ENCODE measurements around the gene TCF7L2.
"Not testable (repeated sequence)": the region's sequence is repeated elsewhere in the genome, so short reads cannot be mapped to it uniquely, and the experiment has no call there.

The TCF7L2 gene

DNA sequence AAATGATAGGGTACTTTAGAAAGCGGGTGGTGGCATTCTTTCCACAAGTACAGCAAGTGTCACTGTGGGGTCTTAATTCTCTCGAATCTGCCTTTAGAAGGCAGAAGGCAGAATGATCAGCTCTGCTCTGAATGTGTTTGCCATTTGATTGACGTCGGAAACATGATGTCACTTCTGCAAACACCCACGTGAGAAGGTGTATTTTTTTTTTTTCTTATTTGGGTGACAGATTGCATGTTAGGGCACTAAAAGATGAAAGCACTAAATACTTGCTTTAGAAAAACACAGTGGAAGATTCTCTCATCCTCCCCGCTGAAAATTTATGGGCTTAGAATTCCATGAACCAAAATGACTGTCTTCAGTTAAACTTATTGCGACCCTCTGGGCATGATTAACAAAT is 150.2 kb downstream of the TCF7L2 start:
- DNase-seq (ENCODE audit: low read depth) = no peak
- no peak overlapping the region for H3K4me3 ChIP-seq (ENCODE audit: low read depth, low read length)

- no peak for DNase-seq (ENCODE audit: low read depth)
- no peak overlapping the region for H3K4me3 ChIP-seq (ENCODE audit: low read depth, low read length)
Measured at GRCh38 chr10:113103131-113103840, 153.2 kb downstream of the TCF7L2 start.

GRCh38 chr10:113104047-113104446 is 154.0 kb downstream of the TCF7L2 start:
- no peak for DNase-seq (ENCODE audit: low read depth)
- H3K4me3 ChIP-seq (ENCODE audit: low read depth, low read length) = no peak overlapping the region

- H3K4me3 ChIP-seq (ENCODE audit: low read depth, low read length) = no peak overlapping the region
- no peak for DNase-seq (ENCODE audit: low read depth)
Measured at GRCh38 chr10:113108194-113108835, 158.3 kb downstream of the TCF7L2 start.

DNA sequence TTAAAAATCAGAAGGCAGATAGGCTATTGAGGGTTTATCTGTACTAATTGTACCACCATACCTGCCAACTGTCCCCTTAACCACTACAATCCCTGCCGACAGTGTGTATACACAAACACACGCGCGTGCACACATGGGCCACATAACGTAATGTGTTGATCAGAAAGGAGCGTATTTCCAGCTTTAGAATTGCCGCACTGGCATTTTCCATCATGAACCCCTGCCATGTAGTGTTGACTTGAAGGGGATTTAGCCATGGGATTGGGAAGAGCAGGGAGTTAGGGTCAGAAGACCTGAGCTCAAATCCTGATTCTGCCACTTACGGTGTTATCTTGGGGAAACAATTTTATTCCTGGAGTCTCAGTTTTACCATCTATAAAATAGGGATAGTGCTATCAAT is 158.9 kb downstream of the TCF7L2 start:
- H3K4me3 ChIP-seq (ENCODE audit: low read depth, low read length) = no peak overlapping the region
- no peak for DNase-seq (ENCODE audit: low read depth)

DNA sequence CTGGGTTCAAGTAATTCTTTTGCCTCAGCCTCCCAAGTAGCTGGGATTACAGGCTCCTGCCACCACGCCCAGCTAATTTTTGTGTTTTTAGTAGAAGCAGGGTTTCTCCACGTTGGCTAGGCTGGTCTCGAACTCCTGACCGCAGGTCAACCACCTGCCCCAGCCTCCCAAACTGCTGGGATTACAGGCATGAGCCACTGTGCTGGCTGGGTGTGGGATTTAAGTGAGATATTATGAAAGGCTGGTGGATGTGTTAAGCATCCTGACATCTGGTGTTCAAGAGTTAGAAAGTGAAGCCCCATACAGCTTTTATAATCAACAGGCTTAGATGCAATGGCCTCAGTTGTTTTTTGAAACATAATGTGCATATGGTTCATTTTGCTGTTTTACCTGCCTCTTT is 159.4 kb downstream of the TCF7L2 start:
- not testable (repeated sequence) for H3K4me3 ChIP-seq (ENCODE audit: low read depth, low read length); DNase-seq (ENCODE audit: low read depth)

DNA sequence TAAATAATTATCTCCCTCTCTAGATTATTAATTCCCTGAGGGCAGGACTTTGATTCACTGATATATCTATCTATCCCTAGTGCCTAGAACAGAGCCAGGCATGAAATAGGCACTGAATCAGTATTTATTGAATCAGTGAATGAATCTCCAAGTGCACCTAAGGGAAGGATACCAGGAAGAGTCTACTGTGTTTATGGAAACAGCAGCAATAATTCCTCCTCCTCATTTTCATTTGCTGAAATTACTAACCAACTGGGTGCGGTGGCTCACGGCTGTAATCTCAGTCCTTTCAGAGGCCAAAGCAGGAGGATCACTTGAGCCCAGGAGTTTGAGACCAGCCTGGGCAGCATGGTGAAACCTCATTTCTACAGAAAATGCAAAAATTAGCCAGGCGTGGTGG is 161.2 kb downstream of the TCF7L2 start:
- no peak for DNase-seq (ENCODE audit: low read depth)

GRCh38 chr10:113111900-113112853 is 162.1 kb downstream of the TCF7L2 start:
- H3K4me3 ChIP-seq (ENCODE audit: low read depth, low read length) = no peak overlapping the region
- DNase-seq (ENCODE audit: low read depth) = no peak

More for the DNA sequence above, 161.2 kb downstream of the TCF7L2 start:
- no peak overlapping the region for H3K4me3 ChIP-seq (ENCODE audit: low read depth, low read length)

DNA sequence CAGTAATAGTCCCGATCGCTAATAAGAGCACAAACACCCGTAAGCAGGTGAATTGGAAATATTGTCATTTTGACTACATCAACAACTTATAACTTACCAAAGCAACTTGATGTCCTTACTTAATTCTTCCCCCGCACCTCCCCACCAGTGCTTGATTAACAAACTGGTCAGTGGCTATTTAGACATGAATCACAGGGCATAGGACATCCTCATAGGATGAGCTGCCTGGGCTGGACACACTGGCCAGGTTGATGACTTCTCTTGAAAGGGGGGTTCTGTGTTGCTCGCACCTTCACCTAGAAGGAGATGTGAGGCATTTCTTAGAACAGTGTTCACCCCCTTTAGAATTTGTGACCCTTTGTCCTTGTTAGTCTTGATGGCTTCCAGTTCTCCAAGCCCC is 163.2 kb downstream of the TCF7L2 start:
- H3K4me3 ChIP-seq (ENCODE audit: low read depth, low read length) = no peak overlapping the region
- DNase-seq (ENCODE audit: low read depth) = no peak

DNA sequence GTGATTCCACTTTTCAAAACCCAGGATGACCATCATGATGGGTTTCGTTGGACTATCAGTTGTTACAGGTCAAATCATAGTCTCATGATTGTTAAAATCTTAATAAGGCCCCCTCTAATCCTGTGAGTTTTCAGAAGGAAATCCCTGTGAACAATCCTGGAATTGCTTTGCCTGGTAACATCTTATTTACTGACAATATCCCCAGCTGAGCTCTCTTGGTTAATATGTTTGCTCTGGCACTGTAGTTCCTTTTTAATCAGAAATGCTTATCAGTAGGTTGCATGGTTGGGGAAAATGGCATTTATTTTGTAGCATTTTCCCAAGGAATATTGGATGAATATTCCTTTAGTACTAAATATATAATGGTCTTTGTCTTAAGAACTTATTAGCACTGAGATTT is 163.9 kb downstream of the TCF7L2 start:
- no peak overlapping the region for H3K4me3 ChIP-seq (ENCODE audit: low read depth, low read length)
- no peak for DNase-seq (ENCODE audit: low read depth)

DNA sequence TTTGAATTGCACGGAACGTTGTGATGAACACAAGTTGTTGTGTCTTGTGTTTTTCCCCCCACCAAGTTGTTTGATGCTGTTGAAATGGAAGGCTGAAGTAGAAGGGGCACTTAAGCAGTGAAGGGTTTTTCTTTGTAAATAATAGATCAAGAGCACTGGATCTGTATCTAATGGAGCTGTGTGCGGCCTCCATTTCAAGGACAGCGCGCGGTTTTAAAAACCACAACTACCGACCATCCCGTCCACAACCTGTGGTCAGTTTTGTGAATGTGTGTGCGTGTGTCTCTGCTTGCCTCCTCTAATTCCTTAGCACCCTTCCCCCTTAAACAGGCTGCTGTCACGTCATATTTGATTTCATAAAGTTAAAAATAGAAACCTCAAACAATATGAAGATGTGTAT is 165.5 kb downstream of the TCF7L2 start:
- H3K4me3 ChIP-seq (ENCODE audit: low read depth, low read length) = no peak overlapping the region
- no peak for DNase-seq (ENCODE audit: low read depth)

- no peak overlapping the region for H3K4me3 ChIP-seq (ENCODE audit: low read depth, low read length)
- no peak for DNase-seq (ENCODE audit: low read depth)
Measured at GRCh38 chr10:113118882-113119281, 168.8 kb downstream of the TCF7L2 start.

GRCh38 chr10:113119801-113120200 is 169.8 kb downstream of the TCF7L2 start:
- no peak for DNase-seq (ENCODE audit: low read depth)
- H3K4me3 ChIP-seq (ENCODE audit: low read depth, low read length) = no peak overlapping the region

- H3K4me3 ChIP-seq (ENCODE audit: low read depth, low read length) = no peak overlapping the region
- DNase-seq (ENCODE audit: low read depth) = no peak
Measured at GRCh38 chr10:113121153-113121552, 171.1 kb downstream of the TCF7L2 start.

GRCh38 chr10:113122947-113123346 is 172.9 kb downstream of the TCF7L2 start:
- no peak overlapping the region for H3K4me3 ChIP-seq (ENCODE audit: low read depth, low read length)

DNA sequence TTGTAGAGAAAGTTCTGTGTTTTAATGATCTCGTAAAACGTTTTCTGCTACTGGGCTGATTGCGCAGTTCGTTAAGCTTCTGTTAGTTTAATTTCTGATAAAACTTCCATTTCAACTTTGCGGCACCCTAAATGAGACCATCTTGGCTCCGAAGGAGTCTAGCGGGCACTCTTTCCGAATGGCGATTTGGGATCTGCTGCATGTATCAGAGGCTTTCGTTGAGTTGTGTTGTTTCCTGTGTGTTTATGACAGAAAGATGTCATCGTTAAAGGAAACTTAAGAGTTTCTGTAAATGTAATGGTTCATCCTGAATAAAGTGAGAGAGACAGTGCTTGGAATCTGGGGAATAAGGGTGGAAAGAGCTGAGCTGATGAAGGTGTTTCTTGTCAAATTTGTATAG is 174.7 kb downstream of the TCF7L2 start:
- no peak for DNase-seq (ENCODE audit: low read depth)
- H3K4me3 ChIP-seq (ENCODE audit: low read depth, low read length) = no peak overlapping the region

More at GRCh38 chr10:113122947-113123346, 172.9 kb downstream of the TCF7L2 start:
- DNase-seq (ENCODE audit: low read depth) = no peak

- no peak for DNase-seq (ENCODE audit: low read depth)
- H3K4me3 ChIP-seq (ENCODE audit: low read depth, low read length) = no peak overlapping the region
Measured at GRCh38 chr10:113125612-113126011, 175.6 kb downstream of the TCF7L2 start.

- peak overlapping the region; percentile 36 for H3K4me3 ChIP-seq (ENCODE audit: low read depth, low read length)
- no peak for DNase-seq (ENCODE audit: low read depth)
Measured at GRCh38 chr10:113126229-113127201, 176.5 kb downstream of the TCF7L2 start.

- H3K4me3 ChIP-seq (ENCODE audit: low read depth, low read length) = peak overlapping the region; percentile 36
- DNase-seq (ENCODE audit: low read depth) = no peak
Measured at GRCh38 chr10:113127261-113127900, 177.3 kb downstream of the TCF7L2 start.

Data from skeletal muscle cell (primary cell).